ENCODE results near the gene LAMA3.

Gene LAMA3

DNA sequence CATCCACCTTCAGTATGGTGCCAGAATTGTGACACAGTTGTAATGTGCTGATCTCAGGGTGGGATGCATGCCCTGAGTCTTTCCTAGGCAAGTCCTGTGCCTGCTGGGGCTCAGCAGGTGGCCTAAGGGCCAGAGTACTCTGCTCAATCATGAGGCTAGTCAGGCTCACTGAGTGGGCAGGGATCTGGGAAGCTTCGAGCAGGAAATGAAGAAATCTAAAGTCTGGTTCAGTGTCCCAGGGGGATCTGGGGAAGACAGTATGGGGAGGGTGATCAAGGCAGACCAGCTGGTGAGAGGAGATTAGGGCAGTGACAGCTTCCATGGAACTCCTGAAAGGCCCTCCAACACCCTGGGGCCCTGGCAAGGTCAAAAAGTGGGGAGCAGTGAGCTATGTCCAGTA, 17.7 kb upstream of the LAMA3 start:
- H3K36me3 ChIP-seq (ENCODE audit: control insufficient read depth, low read depth, low read length): no peaks in the 10 kb centered on the region
- H3K27me3 ChIP-seq (ENCODE audit: control insufficient read depth, insufficient read depth, low read length): no peaks in the 10 kb centered on the region
- H3K9me3 ChIP-seq (ENCODE audit: control insufficient read depth, low read depth, low read length): no peaks in the 10 kb centered on the region
- H3K4me3 ChIP-seq (ENCODE audit: low read length): no peak overlapping the region
- H3K27ac ChIP-seq (ENCODE audit: low read length): no peak overlapping the region
- no peak overlapping the region for H3K9ac ChIP-seq (ENCODE audit: low read length)
- peaks cover 3% of the 10 kb centered on the region for H3K4me1 ChIP-seq (ENCODE audit: control insufficient read depth, low read depth, low read length)

DNA sequence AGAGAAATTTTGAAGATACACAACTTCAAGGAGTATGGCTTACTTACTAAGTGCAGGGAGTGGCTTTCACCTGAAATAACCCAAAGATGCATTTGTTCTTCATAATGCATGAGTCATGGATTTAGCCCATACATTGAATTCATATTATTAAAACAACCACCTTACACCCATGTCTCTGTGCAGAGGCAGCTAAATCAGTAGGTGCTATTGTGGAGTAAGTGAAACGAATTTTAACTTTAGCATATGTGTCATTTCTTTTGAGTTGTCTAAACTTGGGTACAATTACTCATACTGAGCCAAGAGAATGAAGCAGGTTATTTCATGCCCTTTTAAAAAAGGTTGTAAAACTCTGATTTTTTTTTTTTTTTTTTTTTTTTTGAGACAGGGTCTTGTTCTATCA, 15.5 kb upstream of the LAMA3 start:
- Histone ChIP-seq H3K27ac (ENCODE audit: low read length) (no peak overlapping the region), H3K27me3 (ENCODE audit: control insufficient read depth, insufficient read depth, low read length) (no peaks in the 10 kb centered on the region), H3K4me1 (ENCODE audit: control insufficient read depth, low read depth, low read length) (peaks cover 3% of the 10 kb centered on the region), H3K4me3 (ENCODE audit: low read length) (no peak overlapping the region), H3K9me3 (ENCODE audit: control insufficient read depth, low read depth, low read length) (no peaks in the 10 kb centered on the region), H3K9ac (ENCODE audit: low read length) (no peak overlapping the region), H3K36me3 (ENCODE audit: control insufficient read depth, low read depth, low read length) (no peaks in the 10 kb centered on the region)

DNA sequence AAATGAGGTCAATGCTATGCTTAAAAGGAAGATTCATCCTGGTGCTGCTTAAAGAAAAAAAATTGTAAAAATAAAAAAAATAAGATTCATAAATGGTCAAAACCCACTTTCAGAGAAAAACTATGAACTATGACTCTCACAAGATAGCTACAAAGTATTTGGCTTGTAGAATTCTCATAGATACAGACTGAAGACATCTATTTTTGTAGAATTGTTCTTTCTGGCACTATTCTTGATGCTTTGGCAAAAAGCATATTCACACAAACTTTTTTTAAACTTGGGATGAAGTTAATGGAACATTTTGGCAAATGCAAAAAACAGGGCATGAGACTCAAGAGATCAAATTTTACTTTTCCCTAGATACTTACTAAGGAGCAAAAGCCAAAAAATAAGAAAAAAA, 14.0 kb upstream of the LAMA3 start:
- H3K36me3 ChIP-seq (ENCODE audit: control insufficient read depth, low read depth, low read length): no peaks in the 10 kb centered on the region
- H3K4me1 ChIP-seq (ENCODE audit: control insufficient read depth, low read depth, low read length): no peaks in the 10 kb centered on the region
- no peak overlapping the region for H3K9ac ChIP-seq (ENCODE audit: low read length)
- no peaks in the 10 kb centered on the region for H3K9me3 ChIP-seq (ENCODE audit: control insufficient read depth, low read depth, low read length)
- no peaks in the 10 kb centered on the region for H3K27me3 ChIP-seq (ENCODE audit: control insufficient read depth, insufficient read depth, low read length)
- H3K4me3 ChIP-seq (ENCODE audit: low read length): no peak overlapping the region
- no peak overlapping the region for H3K27ac ChIP-seq (ENCODE audit: low read length)

DNA sequence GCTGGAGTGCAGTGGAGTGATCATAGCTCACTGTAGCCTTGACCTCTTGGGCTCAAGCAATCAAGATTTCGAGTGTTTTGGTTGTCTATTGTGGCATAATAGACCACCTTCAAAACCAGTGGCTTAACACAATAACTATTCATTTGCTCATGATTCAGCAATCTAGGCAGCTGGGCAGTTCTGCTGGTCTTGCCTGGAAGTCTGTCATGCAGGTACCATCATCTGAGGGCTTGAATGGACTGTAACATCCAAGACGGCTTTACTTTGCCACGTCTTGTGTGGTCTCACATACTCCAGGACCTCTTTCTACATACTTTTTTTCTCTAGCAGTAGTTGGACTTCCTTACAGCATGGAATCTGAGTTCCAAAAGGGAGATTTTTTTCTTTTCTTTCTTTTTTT, 13.4 kb upstream of the LAMA3 start:
- Histone ChIP-seq H3K36me3 (ENCODE audit: control insufficient read depth, low read depth, low read length) (no peaks in the 10 kb centered on the region), H3K9me3 (ENCODE audit: control insufficient read depth, low read depth, low read length) (no peaks in the 10 kb centered on the region), H3K27me3 (ENCODE audit: control insufficient read depth, insufficient read depth, low read length) (no peaks in the 10 kb centered on the region), H3K27ac (ENCODE audit: low read length) (no peak overlapping the region), H3K9ac (ENCODE audit: low read length) (no peak overlapping the region), H3K4me1 (ENCODE audit: control insufficient read depth, low read depth, low read length) (no peaks in the 10 kb centered on the region), H3K4me3 (ENCODE audit: low read length) (no peak overlapping the region)

DNA sequence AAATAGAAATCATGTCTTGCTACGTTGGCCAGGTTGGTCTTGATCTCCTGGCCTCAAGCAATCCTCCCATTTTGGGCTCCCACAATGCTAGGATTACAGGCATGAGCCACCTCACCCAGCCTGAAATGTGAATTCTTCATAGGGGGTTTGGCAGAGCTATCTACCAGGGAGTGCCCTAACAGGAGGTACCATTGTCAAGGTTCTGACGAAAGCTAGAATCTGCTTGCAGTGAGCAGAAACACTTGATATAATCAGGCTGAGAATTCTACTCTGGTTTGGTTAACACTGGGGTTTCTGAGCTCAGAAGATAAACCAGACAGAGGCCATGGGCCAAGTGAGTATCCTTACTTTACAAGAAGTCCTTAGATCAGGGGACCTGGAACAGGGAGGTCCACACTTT, 7.2 kb upstream of the LAMA3 start:
- Histone ChIP-seq H3K36me3 (ENCODE audit: control insufficient read depth, low read depth, low read length) (no peaks in the 10 kb centered on the region), H3K4me3 (ENCODE audit: low read length) (no peak overlapping the region), H3K4me1 (ENCODE audit: control insufficient read depth, low read depth, low read length) (no peaks in the 10 kb centered on the region), H3K9me3 (ENCODE audit: control insufficient read depth, low read depth, low read length) (no peaks in the 10 kb centered on the region), H3K27ac (ENCODE audit: low read length) (no peak overlapping the region), H3K27me3 (ENCODE audit: control insufficient read depth, insufficient read depth, low read length) (peaks cover 5% of the 10 kb centered on the region), H3K9ac (ENCODE audit: low read length) (no peak overlapping the region)

DNA sequence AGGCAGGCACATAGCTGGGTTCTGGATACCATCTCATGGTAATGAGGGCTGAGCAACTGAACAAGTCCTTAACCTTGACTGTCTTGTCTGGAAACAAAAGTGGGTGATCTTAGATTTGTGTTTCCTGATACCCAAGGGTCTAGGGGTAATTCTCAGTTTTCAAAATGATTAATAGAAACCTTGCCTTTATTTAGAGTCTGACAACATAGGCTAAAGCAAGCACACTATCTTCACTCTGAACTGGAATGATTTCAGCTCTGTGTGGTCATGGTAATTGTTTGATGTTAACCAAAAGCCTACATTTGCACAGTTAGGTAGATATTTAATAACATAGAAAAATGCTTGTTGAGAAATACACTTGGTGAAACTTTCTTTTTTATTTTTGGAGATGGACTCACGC, 6.8 kb upstream of the LAMA3 start:
- Histone ChIP-seq H3K9me3 (ENCODE audit: control insufficient read depth, low read depth, low read length) (no peaks in the 10 kb centered on the region), H3K36me3 (ENCODE audit: control insufficient read depth, low read depth, low read length) (no peaks in the 10 kb centered on the region), H3K27ac (ENCODE audit: low read length) (no peak overlapping the region), H3K9ac (ENCODE audit: low read length) (no peak overlapping the region), H3K4me3 (ENCODE audit: low read length) (no peak overlapping the region), H3K27me3 (ENCODE audit: control insufficient read depth, insufficient read depth, low read length) (peaks cover 6% of the 10 kb centered on the region), H3K4me1 (ENCODE audit: control insufficient read depth, low read depth, low read length) (no peaks in the 10 kb centered on the region)

DNA sequence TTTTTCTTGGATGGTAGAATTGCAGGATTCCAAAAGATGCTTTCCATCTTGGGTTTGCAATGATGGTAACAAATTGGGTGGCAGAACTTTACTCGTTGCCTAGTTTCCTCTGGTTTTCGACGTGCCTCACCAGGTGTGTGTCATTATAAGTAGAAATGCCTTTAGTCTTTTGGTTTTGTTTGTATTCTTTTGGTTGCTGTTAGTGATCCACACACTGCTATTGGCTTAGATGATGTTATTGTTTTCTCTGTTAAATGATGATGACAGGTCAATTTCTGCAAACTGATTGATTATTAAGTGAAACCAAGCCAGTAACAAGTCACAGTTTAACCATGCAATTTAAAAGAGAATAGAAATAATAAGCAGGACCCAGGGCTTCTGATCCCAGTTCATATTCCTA, 6.1 kb upstream of the LAMA3 start:
- peaks cover 12% of the 10 kb centered on the region for H3K27me3 ChIP-seq (ENCODE audit: control insufficient read depth, insufficient read depth, low read length)
- no peaks in the 10 kb centered on the region for H3K9me3 ChIP-seq (ENCODE audit: control insufficient read depth, low read depth, low read length)
- no peaks in the 10 kb centered on the region for H3K36me3 ChIP-seq (ENCODE audit: control insufficient read depth, low read depth, low read length)
- H3K4me3 ChIP-seq (ENCODE audit: low read length): no peak overlapping the region
- no peak overlapping the region for H3K9ac ChIP-seq (ENCODE audit: low read length)
- no peaks in the 10 kb centered on the region for H3K4me1 ChIP-seq (ENCODE audit: control insufficient read depth, low read depth, low read length)
- no peak overlapping the region for H3K27ac ChIP-seq (ENCODE audit: low read length)

DNA sequence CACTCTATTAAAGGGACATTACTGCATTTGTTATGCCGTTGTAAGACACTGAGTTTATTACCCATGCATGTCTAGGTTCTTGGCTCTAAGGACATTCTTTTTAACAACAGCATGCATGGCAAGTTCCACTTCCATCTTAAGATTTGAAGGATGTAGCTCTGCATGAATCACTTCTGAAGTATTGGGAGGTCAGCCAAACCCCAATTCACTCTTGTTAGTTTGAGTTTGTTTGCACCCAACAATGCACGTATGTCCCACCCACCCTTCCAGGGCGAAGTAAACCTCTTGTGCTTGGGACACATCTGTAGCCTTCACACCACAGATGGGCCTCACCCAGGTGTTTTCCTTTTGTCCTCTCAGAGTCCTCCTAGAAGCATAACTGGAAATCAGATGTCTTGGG, 5.6 kb upstream of the LAMA3 start:
- peaks cover 17% of the 10 kb centered on the region for H3K27me3 ChIP-seq (ENCODE audit: control insufficient read depth, insufficient read depth, low read length)
- no peak overlapping the region for H3K27ac ChIP-seq (ENCODE audit: low read length)
- no peak overlapping the region for H3K9ac ChIP-seq (ENCODE audit: low read length)
- H3K36me3 ChIP-seq (ENCODE audit: control insufficient read depth, low read depth, low read length): no peaks in the 10 kb centered on the region
- no peaks in the 10 kb centered on the region for H3K9me3 ChIP-seq (ENCODE audit: control insufficient read depth, low read depth, low read length)
- no peaks in the 10 kb centered on the region for H3K4me1 ChIP-seq (ENCODE audit: control insufficient read depth, low read depth, low read length)
- H3K4me3 ChIP-seq (ENCODE audit: low read length): no peak overlapping the region

DNA sequence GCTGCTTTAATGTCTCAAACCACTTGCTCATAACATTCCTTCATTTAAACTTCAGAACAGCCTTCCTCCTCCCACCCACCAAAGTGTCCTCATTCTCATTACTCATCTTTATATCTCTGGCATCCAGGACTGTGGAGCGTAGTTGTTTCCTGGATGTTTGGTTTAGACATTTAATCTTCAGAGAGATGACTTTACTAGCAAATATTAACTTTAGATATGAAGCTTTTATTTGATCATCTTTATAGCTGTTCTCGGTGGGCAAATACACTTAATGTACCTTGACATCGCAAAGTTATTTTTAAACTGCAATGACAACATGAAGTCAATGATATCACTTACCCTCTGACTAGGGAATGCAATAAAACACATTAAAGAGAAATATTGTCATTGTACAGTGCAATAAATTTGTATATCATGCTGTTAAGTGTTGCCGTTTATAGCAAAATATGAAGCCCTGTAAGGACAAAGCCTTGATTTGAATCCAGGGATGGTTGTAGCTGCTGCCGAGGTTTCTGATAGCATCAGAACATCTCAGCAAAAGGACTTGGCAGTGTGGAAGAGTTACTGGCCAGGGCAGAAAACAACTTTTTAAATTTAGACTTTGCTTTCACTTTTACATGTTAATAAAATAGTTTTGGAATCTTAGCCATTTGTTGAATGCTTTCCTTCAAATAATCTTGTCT, 4.6 kb upstream of the LAMA3 start:
- Histone ChIP-seq H3K36me3 (ENCODE audit: control insufficient read depth, low read depth, low read length) (no peaks in the 10 kb centered on the region), H3K9ac (ENCODE audit: low read length) (no peak overlapping the region), H3K4me3 (ENCODE audit: low read length) (no peak overlapping the region), H3K27ac (ENCODE audit: low read length) (no peak overlapping the region), H3K9me3 (ENCODE audit: control insufficient read depth, low read depth, low read length) (no peaks in the 10 kb centered on the region), H3K27me3 (ENCODE audit: control insufficient read depth, insufficient read depth, low read length) (peaks cover 27% of the 10 kb centered on the region), H3K4me1 (ENCODE audit: control insufficient read depth, low read depth, low read length) (no peaks in the 10 kb centered on the region)

DNA sequence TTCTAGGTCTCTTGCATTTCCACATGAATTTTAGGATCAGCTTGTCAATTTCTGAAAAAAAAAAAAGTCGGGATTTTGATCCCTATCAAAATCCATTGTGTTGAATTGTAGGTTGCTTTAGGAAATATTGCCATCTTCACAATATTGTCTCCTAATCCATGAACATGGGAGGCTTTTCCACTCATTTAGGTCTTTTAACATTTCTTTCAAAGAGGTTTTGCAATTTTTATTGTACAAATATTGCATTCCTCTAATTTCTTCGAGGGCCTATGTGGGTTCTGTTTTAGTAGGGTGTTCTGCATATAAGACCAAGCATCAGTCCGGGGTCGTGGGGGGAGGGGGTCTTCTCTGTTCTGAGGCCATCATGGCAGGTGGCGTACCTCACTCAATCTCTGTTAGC, 725 bp upstream of the LAMA3 start:
- Histone ChIP-seq H3K27me3 (ENCODE audit: control insufficient read depth, insufficient read depth, low read length) (peaks cover 41% of the 10 kb centered on the region), H3K4me3 (ENCODE audit: low read length) (peak overlapping the region; percentile 23), H3K27ac (ENCODE audit: low read length) (no peak overlapping the region)

DNA sequence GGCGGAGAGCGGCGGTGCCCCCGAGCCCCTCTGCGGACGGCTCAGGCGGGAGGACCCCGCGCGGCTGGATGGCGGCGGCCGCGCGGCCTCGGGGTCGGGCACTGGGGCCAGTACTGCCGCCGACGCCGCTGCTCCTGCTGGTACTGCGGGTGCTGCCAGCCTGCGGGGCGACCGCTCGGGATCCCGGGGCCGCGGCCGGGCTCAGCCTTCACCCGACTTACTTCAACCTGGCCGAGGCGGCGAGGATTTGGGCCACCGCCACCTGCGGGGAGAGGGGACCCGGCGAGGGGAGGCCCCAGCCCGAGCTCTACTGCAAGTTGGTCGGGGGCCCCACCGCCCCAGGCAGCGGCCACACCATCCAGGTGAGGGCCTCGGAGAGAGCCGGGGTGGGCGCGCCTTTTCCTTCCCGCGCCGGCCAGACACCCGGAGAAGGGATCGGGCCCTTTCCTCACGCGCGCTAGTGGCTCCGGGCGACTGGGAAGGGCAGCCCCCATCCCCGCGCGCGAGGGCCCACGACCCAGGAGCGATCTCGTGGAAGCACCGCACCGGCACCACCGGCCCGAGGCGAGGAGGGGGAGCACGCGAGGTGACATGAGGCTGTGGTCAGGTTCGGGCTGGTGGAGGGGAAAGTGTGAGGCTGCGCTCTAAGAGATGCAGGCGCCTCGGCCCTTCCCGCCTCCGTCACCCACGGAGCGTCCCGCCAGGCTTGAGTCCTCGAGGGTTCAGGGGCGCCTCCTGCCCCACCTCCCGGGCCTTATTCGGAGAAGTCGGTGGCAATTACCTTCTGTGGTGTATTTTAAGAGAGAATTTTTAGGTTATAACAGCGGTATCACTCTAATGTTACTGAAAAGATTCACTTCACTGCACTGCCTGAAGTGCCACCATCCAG, 607 bp downstream of the LAMA3 start:
- Histone ChIP-seq H3K9ac (ENCODE audit: low read length) (no peak overlapping the region), H3K4me1 (ENCODE audit: control insufficient read depth, low read depth, low read length) (no peaks in the 10 kb centered on the region), H3K36me3 (ENCODE audit: control insufficient read depth, low read depth, low read length) (no peaks in the 10 kb centered on the region), H3K27me3 (ENCODE audit: control insufficient read depth, insufficient read depth, low read length) (peaks cover 41% of the 10 kb centered on the region), H3K9me3 (ENCODE audit: control insufficient read depth, low read depth, low read length) (no peaks in the 10 kb centered on the region), H3K27ac (ENCODE audit: low read length) (no peak overlapping the region), H3K4me3 (ENCODE audit: low read length) (peak overlapping the region; percentile 23)

More for the DNA sequence above, 725 bp upstream of the LAMA3 start:
- no peaks in the 10 kb centered on the region for H3K9me3 ChIP-seq (ENCODE audit: control insufficient read depth, low read depth, low read length)
- no peak overlapping the region for H3K9ac ChIP-seq (ENCODE audit: low read length)
- H3K4me1 ChIP-seq (ENCODE audit: control insufficient read depth, low read depth, low read length): no peaks in the 10 kb centered on the region
- no peaks in the 10 kb centered on the region for H3K36me3 ChIP-seq (ENCODE audit: control insufficient read depth, low read depth, low read length)
